Body of pancreas (tissue), 4 donors: ENCODE data around the gene SP9. TPM values are rescaled to one million over a fixed set of nuclear protein-coding genes. Genes with fewer than 3 reads are reported as not detected.
A peak's percentile ranks its signal among the peaks of the same experiment; 100 is the strongest.

Experiments used
- ATAC-seq: fragments of 150-250 bp; one replicate; pipeline ENCODE4 v1.9.1; 2016
- DNase-seq, 4 donors: peaks; one replicate each; pipeline ENCODE4 v3.0.0-alpha.2; 2019
- H3K27ac ChIP-seq, 4 donors: fragments of 200-600 bp; sonication (generic); 1 replicate in 3 of 4; 2 replicates in 1 of 4; pipeline versions ENCODE4 v1.5.1 to v1.6.1; 2016 to 2019; ENCODE audit warnings: mild to moderate bottlenecking in 1 of 4, mixed read lengths in 1 of 4, moderate library complexity in 1 of 4
- H3K27me3 ChIP-seq, 2 donors: fragments of 200-600 bp; sonication (generic); one replicate each; pipeline ENCODE4 v1.6.0; 2016; ENCODE audit warnings: mild to moderate bottlenecking in 1 of 2
- H3K36me3 ChIP-seq, 2 donors: fragments of 200-600 bp; sonication (generic); replicated peaks in 1 of 2; 2 replicates each; pipeline ENCODE4 v1.5.1; 2016; ENCODE audit warnings: low read depth in 2 of 2; ENCODE audit not compliant: insufficient read depth in 1 of 2
- H3K4me1 ChIP-seq: fragments of 200-600 bp; sonication (generic); one replicate; pipeline ENCODE4 v1.6.0; 2016
- H3K4me3 ChIP-seq, 2 donors: fragments of 200-600 bp; sonication (generic); 1 replicate in 1 of 2; 2 replicates in 1 of 2; pipeline ENCODE4 v1.5.1; 2016 to 2019
- H3K9me3 ChIP-seq, 3 donors: fragments of 200-600 bp; sonication (generic); 1 replicate in 2 of 3; 2 replicates in 1 of 3; pipeline ENCODE4 v1.5.1; 2016
- POLR2A ChIP-seq, 3 donors: fragments of 450-650 bp; IDR thresholded peaks; one replicate each; pipeline ENCODE4 v1.6.1; 2016; ENCODE audit warnings: antibody characterized with exemption in 3 of 3, mild to moderate bottlenecking in 2 of 3
- WGBS, 2 donors: methylation state at CpG; one replicate each; pipeline ENCODE4 v1.1.5; 2017; 5-methylcytosine and 5-hydroxymethylcytosine counted together
- intact Hi-C: fragments of 100-400 bp; cut with DNase I; formaldehyde crosslinking; loops from one replicate; pipeline ENCODE4 v1.15.1; 2023
- total RNA-seq, 2 donors: library from RNA; depleted of rRNA; stranded (reverse); fragments of >200 nt; gene quantifications; one replicate each; pipeline ENCODE4 v1.1.0, GENCODE V29; 2016
- TF ChIP-seq, protein P1 (sequence below), 7 experiments: fragments of 450-650 bp in 4 of 7; fragments of 200-600 bp in 3 of 7; sonication (generic) in 3 of 7; IDR thresholded peaks; one replicate each; pipeline ENCODE4 v1.5.1; 2016 to 2019; ENCODE audit warnings: antibody characterized with exemption in 7 of 7

SP9 gene
- total RNA-seq, 2 donors from 2014 or later: not detected

DNA sequence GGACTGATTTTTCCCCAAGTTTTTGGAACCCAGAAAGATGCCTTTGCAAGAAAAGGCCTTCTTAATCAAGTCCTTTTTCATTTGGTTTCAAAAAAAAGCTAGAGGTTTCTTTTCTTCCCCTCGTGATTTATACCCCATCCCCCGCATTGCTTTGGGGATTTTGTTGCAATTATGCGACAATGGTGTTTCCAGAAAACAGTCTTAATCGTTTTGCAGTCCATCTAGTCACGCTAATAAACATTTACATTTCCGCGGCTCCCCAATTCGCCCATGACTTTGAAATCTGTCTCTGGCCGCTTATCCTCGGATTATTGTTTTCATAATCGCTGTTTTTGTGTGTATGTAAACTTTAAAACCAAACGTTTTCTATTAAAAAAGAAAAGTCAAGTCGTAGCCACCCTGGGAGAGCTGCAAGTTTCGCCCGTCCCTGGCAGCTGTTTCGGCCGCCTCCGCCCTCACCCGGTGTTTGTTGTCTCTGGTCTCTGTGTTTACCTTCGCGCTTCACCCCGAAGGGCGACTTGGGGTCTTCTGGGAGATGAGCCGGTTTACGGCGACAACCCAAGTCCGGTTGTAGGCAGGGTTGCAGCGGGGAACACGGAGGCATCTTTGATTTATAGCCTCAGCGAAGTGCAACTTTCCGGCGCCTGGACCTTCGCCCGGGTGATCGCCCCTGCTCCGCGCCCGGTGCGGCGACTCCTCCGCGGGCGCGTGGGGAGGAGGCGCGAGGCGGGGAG is 667 bp downstream of the SP9 start:
- no peaks in the 10 kb centered on the region for H3K36me3 ChIP-seq
- peaks cover 7 to 90% of the 10 kb centered on the region in 2 donors for H3K27me3 ChIP-seq
- H3K4me3 ChIP-seq: no peak overlapping the region
- intact Hi-C loops: no loop called here
- no peak overlapping the region for H3K27ac ChIP-seq
- 9 to 16% methylated on average over 33 to 47 of the region's 47 CpGs for WGBS, 2 donors
- no peak for ATAC-seq
- H3K4me1 ChIP-seq: peaks cover 46% of the 10 kb centered on the region
- no peak for TF ChIP-seq POLR2A (IDR thresholded peaks at IDR 0.05)
- TF ChIP-seq, protein P1, sequence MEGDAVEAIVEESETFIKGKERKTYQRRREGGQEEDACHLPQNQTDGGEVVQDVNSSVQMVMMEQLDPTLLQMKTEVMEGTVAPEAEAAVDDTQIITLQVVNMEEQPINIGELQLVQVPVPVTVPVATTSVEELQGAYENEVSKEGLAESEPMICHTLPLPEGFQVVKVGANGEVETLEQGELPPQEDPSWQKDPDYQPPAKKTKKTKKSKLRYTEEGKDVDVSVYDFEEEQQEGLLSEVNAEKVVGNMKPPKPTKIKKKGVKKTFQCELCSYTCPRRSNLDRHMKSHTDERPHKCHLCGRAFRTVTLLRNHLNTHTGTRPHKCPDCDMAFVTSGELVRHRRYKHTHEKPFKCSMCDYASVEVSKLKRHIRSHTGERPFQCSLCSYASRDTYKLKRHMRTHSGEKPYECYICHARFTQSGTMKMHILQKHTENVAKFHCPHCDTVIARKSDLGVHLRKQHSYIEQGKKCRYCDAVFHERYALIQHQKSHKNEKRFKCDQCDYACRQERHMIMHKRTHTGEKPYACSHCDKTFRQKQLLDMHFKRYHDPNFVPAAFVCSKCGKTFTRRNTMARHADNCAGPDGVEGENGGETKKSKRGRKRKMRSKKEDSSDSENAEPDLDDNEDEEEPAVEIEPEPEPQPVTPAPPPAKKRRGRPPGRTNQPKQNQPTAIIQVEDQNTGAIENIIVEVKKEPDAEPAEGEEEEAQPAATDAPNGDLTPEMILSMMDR (IDR thresholded peaks at IDR 0.05): no peak
- H3K9me3 ChIP-seq: no peaks in the 10 kb centered on the region
- no peak for DNase-seq

DNA sequence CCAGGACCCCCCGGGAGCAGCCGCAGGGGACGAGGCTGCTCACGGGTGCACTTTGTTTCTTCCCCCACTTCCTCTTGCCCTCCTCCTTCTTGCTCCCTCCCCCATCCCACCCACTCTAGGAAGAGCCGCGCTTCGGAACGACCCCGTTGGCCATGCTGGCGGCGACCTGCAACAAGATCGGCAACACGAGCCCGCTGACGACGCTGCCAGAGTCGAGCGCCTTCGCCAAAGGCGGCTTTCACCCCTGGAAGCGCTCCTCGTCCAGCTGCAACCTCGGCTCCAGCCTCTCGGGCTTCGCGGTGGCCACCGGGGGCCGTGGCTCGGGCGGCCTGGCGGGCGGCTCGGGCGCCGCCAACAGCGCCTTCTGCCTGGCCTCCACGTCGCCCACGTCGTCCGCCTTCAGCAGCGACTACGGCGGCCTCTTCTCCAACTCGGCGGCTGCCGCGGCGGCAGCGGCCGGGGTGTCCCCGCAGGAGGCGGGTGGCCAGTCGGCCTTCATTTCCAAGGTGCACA is 1.3 kb downstream of the SP9 start:
- TF ChIP-seq POLR2A (IDR thresholded peaks at IDR 0.05): no peak
- TF ChIP-seq, protein P1 (IDR thresholded peaks at IDR 0.05): no peak
- no peaks in the 10 kb centered on the region for H3K9me3 ChIP-seq
- no peak for DNase-seq
- 3 to 11% methylated on average over 25 to 54 of the region's 54 CpGs for WGBS, 2 donors
- intact Hi-C loops: no loop called here
- H3K4me3 ChIP-seq: no peak overlapping the region
- peaks cover 52% of the 10 kb centered on the region for H3K4me1 ChIP-seq
- ATAC-seq: no peak
- no peak overlapping the region for H3K27ac ChIP-seq
- H3K27me3 ChIP-seq: peaks cover 7 to 91% of the 10 kb centered on the region in 2 donors
- H3K36me3 ChIP-seq: no peaks in the 10 kb centered on the region

DNA sequence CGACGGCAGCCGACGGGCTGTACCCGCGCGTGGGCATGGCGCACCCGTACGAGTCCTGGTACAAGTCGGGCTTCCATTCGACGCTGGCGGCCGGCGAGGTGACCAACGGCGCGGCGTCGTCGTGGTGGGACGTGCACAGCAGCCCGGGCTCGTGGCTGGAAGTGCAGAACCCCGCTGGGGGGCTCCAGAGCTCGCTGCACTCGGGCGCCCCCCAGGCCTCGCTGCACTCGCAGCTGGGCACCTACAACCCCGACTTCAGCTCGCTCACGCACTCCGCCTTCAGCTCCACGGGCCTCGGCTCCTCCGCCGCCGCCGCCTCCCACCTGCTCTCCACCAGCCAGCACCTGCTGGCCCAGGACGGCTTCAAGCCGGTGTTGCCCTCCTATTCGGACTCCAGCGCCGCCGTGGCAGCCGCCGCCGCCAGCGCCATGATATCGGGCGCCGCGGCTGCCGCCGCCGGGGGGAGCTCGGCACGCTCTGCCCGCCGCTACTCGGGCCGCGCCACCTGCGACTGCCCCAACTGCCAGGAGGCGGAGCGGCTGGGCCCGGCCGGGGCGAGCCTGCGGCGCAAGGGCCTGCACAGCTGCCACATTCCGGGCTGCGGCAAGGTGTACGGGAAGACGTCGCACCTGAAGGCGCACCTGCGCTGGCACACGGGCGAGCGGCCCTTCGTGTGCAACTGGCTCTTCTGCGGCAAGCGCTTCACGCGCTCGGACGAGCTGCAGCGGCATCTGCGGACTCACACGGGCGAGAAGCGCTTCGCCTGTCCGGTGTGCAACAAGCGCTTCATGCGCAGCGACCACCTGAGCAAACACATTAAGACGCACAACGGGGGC is 2.0 kb downstream of the SP9 start:
- TF ChIP-seq, protein P1 (IDR thresholded peaks at IDR 0.05): peak in 2 of 7 experiments; percentile 26 to 36
- no peak for TF ChIP-seq POLR2A (IDR thresholded peaks at IDR 0.05)
- 2% methylated on average over 102 of the region's 102 CpGs; no CpG with 5 or more reads in 1 of the 2 donors for WGBS, 2 donors

DNA sequence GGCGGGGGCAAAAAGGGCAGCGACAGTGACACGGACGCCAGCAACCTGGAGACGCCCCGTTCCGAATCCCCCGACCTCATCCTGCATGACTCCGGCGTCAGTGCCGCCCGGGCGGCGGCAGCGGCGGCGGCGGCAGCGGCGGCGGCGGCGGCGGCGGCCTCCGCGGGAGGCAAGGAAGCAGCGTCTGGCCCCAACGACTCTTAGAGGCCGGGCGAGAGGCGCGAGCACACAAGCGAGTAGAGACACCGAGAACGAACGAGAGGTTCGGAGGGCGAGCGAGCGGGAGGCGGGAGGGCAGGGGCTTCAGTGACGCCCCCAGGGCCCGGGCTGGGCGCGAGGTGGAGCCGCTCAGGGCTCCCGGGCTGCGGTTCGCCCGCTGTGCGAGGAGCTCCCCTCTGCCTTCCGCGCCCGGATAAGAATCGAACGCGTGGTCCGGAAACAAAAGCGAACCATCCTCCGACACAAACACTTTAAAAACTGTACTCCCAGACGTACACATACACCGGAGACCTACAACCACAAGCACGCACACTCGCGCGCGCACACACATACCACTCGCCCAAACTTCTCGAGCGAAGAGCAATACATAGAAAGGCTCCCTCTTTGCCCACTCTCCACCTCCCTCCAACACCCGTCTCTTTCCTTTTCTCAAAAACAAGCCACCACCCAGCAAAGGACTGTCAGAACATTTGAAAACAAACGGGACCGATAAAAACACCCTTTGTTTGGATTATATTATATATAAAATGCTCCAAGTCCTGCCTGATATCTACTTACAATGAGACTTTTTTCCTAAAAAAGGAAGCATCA is 2.8 kb downstream of the SP9 start:
- TF ChIP-seq POLR2A (IDR thresholded peaks at IDR 0.05): no peak
- Histone ChIP-seq H3K4me1 (peaks cover 66% of the 10 kb centered on the region), H3K27me3 (peaks cover 7 to 90% of the 10 kb centered on the region in 2 donors), H3K36me3 (no peaks in the 10 kb centered on the region), H3K9me3 (no peaks in the 10 kb centered on the region), H3K27ac (no peak overlapping the region), H3K4me3 (no peak overlapping the region)
- DNase-seq (no peak), ATAC-seq (no peak)
- 5 to 12% methylated on average over 51 to 71 of the region's 74 CpGs for WGBS, 2 donors
- intact Hi-C loops: no loop called here

More for the DNA sequence above, 2.0 kb downstream of the SP9 start:
- ATAC-seq (peak; percentile 52), DNase-seq (peak in 2 of 4 donors; percentile 38 to 59)
- no peak overlapping the region for H3K4me3 ChIP-seq
- no peaks in the 10 kb centered on the region for H3K36me3 ChIP-seq
- H3K27me3 ChIP-seq: peaks cover 7 to 88% of the 10 kb centered on the region in 2 donors
- H3K9me3 ChIP-seq: no peaks in the 10 kb centered on the region
- H3K4me1 ChIP-seq: peaks cover 58% of the 10 kb centered on the region
- H3K27ac ChIP-seq: no peak overlapping the region
- intact Hi-C loops: no loop called here
